Measurements from ENCODE around the gene B3GNT3.
A peak's percentile ranks its signal among the peaks of the same experiment; 100 is the strongest.
"Not testable (repeated sequence)": the region's sequence is repeated elsewhere in the genome, so short reads cannot be mapped to it uniquely, and the experiment has no call there.

Gene B3GNT3

DNA sequence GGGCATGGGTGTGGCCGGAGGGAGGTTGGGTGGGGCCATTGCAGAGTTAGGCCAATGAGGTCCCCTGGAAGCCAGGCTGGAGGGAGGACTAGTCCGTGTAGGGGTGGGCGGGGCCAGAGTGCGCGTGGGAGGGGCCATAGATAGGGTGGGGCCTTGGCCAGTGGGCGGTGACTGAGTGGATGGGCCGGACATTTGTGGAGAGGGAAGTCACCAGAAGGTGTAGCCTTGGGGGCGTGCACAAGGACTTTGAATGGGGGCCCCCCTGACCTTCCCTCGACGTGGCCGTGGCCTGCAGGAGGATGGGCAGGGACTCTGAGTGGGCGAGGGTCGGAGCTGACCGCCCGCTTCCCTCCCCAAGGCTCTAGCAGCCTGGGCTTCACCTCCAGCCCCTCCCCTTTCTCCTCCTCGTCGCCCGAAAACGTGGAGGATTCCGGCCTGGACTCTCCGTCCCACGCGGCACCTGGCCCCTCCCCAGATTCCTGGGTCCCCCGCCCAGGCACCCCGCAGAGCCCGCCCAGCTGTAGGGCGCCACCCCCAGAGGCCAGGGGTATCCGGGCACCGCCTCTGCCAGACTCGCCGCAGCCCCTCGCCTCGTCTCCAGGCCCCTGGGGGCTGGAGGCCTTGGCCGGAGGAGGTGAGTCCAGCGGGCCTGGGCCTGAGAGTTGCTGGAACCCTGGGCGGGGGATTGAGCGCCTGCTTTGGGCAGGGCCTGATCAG is 16.5 kb upstream of the B3GNT3 start:
- Histone ChIP-seq H3K9ac (ENCODE audit: low read depth, low read length) (peak overlapping the region; percentile 44; the same call in 1 of the 2 replicates), H3K9me3 (ENCODE audit: control insufficient read depth, insufficient read depth, low read length) (no peaks in the 10 kb centered on the region), H3K4me1 (ENCODE audit: insufficient read depth, low read length) (no peaks in the 10 kb centered on the region), H3K36me3 (ENCODE audit: insufficient read depth, low read length) (no peaks in the 10 kb centered on the region)

DNA sequence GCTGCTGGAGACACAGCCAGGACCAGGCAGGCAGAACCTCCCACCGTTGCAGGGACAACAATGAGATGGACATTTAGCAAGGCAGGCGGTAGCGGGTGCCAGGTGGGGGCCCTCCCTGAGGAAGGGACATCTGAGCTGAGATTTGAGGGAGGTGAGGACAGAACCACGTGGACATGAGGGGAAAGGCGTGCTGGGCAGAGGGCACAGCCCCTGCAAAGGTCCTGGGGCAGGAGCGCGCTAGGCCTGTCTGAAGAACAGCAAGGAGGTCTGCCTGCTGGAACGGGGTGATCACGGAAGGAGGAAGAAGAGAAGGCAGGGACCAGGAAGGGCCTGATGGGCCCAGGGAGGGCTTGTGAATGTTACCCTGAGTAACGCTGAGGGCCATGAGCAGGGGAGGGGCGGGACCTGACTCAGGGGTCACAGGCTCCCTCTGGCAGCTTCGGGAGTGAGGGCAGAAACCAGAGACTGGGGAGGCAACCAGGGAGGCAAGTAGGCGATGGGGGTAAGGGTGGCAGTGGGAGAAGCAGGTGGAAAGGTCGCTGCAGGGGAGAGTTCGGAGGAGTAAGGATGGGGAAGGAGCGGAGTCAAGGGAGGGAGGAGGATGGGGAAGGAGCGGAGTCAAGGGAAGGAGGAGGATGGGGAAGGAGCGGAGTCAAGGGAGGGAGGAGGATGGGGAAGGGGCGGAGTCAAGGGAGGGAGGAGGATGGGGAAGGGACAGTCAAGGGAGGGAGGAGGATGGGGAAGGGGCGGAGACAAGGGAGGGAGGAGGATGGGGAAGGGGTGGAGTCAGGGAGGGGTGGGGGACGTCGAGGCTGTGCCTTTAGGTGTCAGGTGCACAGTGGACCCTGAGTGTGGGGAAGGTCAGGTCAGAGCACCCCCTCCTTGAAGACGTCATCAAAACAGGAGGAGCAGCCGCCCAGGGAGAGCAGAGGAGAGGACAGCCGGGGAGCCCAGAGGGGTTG is 15.7 kb upstream of the B3GNT3 start:
- H3K36me3 ChIP-seq (ENCODE audit: insufficient read depth, low read length): no peaks in the 10 kb centered on the region
- H3K9ac ChIP-seq (ENCODE audit: low read depth, low read length): peak overlapping the region; percentile 44; the same call in 1 of the 2 replicates
- no peaks in the 10 kb centered on the region for H3K9me3 ChIP-seq (ENCODE audit: control insufficient read depth, insufficient read depth, low read length)
- peaks cover 3% of the 10 kb centered on the region; the same call in 1 of the 2 replicates for H3K4me1 ChIP-seq (ENCODE audit: insufficient read depth, low read length)

DNA sequence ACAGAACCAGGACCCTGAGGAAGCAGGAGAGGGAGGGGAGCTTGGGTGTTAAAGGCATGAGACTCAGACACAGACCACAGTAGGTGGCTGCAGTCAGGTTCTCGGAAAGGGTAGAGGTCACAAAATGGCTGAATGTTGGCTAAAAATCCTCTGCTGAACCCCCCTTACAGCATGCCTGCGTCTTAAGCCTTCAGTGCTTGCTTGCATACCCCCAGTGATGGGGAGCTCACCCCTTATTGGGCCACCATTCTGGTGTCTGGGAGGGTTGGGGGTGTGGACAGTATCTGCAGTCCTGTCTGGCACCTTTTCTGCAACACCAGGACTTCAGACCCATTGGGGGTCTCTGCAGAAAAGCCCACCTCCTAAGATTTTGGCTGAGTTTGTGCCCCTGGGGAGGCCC is 14.2 kb upstream of the B3GNT3 start:
- Histone ChIP-seq H3K9ac (ENCODE audit: low read depth, low read length) (no peak overlapping the region), H3K9me3 (ENCODE audit: control insufficient read depth, insufficient read depth, low read length) (no peaks in the 10 kb centered on the region), H3K4me1 (ENCODE audit: insufficient read depth, low read length) (peaks cover 3% of the 10 kb centered on the region; the same call in 1 of the 2 replicates), H3K36me3 (ENCODE audit: insufficient read depth, low read length) (no peaks in the 10 kb centered on the region)

DNA sequence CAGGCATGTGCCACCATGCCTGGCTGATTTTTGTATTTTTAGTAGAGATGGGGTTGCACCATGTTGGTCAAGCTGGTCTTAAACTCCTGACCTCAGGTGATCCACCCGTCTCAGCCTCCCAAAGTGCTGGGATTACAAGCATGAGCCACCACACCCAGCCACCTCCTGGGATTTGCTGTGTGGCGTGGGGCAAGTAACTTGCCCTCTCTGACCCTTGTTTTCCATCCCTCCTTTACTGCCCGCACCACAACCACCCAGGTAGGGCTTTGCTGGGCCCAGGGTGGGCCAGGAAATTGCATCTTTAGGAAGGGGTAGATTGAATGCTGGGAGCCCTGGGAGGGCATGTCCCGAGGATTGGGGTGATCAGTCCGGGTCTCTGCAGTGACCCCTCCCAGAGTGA is 11.2 kb upstream of the B3GNT3 start:
- H3K9me3 ChIP-seq (ENCODE audit: control insufficient read depth, insufficient read depth, low read length); H3K4me1 ChIP-seq (ENCODE audit: insufficient read depth, low read length); H3K36me3 ChIP-seq (ENCODE audit: insufficient read depth, low read length); H3K9ac ChIP-seq (ENCODE audit: low read depth, low read length): not testable (repeated sequence)

DNA sequence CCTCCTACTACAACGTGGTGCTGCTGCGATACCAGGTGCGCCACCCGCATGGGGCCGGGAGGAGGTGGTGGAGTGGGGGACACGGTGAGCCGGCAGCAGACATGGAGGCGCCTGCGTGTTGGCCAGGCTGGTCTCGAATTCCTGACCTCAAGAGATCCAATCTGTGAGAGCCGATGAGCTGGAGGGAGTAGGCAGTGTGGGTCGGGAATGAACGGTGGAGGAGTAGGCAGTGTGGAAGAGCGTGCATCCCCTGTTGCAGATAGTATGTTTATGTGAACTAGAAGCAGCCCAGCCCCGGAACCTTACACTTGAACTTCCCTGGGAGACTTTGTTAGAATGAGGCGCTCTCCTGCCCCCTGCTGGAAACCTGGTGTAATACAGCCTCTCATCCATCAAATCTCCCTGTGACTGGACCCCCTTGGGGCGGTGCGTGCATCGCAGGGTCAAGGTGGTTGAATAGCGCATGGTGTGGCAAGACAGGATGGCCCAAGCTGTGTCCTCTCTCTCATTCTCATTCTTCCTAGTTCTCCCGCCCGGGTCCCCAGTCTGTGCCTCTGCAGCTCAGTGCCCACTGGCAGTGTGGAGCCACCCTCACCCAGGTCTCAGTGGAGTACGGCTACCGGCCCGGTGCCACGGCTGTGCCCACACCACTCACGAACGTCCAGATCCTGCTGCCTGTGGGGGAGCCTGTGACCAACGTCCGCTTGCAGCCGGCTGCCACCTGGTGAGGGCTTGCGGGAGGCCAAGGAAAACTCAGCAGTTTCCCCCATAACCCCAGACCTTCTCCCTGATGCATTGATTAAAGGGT is 10.5 kb upstream of the B3GNT3 start:
- no peaks in the 10 kb centered on the region for H3K9me3 ChIP-seq (ENCODE audit: control insufficient read depth, insufficient read depth, low read length)
- peaks cover 3% of the 10 kb centered on the region; the same call in 1 of the 2 replicates for H3K4me1 ChIP-seq (ENCODE audit: insufficient read depth, low read length)
- no peaks in the 10 kb centered on the region for H3K36me3 ChIP-seq (ENCODE audit: insufficient read depth, low read length)
- H3K9ac ChIP-seq (ENCODE audit: low read depth, low read length): no peak overlapping the region

DNA sequence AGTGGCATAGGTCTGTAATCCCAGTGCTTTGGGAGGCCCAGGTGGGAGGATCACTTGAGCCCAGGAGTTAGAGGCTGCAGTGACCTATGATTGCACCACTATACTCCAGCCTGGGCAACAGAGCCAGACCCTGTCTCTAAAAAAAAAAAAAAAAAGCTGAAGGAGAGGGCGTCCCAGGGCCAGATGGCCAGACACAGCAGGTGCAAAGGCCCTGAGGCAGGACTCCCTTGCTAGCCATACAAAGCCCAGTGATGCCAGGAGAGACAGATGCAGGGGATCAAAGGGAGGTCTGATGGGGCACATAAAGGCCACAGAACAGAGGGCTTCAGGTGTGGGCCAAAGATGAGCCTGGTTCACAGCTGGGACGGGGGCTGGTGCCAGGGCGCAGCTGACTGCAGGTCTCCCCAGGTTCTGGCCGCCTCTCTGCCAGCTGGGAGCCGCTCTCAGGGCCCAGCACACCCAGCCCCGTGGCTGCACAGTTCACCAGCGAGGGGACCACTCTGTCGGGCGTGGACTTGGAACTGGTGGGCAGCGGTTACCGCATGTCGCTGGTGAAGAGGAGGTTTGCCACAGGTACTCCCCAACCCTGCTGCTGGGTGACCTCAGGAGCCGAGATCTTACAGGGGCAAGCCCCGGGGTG is 7.5 kb upstream of the B3GNT3 start:
- no peak overlapping the region for H3K9ac ChIP-seq (ENCODE audit: low read depth, low read length)
- H3K4me1 ChIP-seq (ENCODE audit: insufficient read depth, low read length): peaks cover 7% of the 10 kb centered on the region; the same call in 1 of the 2 replicates
- H3K9me3 ChIP-seq (ENCODE audit: control insufficient read depth, insufficient read depth, low read length): no peaks in the 10 kb centered on the region
- no peaks in the 10 kb centered on the region for H3K36me3 ChIP-seq (ENCODE audit: insufficient read depth, low read length)

DNA sequence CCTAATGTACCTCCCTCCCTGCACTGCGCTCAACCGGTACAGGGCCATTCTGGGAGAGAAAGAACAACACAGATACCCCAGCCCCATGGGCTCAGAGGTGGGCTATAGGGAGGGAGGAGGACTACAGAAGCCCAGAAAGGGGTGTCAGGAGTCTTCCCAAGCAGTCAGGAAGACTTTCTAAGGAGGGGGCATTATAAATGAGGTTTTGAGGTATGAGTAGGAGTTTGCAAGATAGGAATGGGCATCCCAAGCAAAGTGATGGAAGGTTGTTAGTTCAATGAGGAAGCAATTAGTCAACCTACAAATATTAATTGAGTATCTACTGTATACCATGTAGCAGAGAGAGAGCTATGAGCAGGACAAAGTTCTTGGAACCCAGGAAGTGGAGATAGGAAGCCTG is 6.3 kb upstream of the B3GNT3 start:
- Histone ChIP-seq H3K9me3 (ENCODE audit: control insufficient read depth, insufficient read depth, low read length) (no peaks in the 10 kb centered on the region), H3K9ac (ENCODE audit: low read depth, low read length) (no peak overlapping the region), H3K4me1 (ENCODE audit: insufficient read depth, low read length) (peaks cover 7% of the 10 kb centered on the region; the same call in 1 of the 2 replicates), H3K36me3 (ENCODE audit: insufficient read depth, low read length) (no peaks in the 10 kb centered on the region)

DNA sequence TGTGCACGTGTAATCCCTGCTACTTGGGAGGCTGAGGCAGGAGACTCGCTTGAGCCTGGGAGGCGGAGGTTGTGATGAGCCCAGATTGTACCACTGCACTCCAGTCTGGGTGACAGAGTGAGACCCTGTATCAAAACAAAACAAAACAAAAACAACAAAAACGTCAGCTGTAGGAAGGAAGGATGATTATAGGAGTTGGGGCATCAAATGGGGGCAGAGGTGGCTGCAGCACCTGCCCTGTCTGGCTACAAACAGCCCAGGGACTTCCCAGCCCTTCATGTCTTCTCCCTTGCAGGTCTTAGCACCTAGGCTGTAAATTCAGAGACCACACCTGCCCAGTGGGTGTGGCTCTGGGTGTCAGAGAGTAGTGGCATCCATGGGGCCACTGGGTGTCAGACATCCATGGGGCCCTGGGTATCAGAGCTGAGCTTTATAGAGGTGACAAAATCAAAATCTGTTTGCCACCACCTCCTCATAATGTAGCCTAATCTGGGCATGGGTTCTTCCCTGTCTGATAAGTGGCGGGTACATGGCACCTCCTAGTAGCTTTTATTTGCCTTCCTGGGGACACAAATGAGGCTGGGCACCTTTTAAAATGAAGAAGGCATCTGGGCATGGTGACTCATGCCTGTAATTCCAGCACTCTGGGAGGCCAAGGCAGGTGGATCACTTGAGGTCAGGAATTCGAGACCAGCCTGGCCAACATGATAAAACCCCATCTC is 4.7 kb upstream of the B3GNT3 start:
- H3K36me3 ChIP-seq (ENCODE audit: insufficient read depth, low read length): no peaks in the 10 kb centered on the region
- H3K9me3 ChIP-seq (ENCODE audit: control insufficient read depth, insufficient read depth, low read length): no peaks in the 10 kb centered on the region
- H3K9ac ChIP-seq (ENCODE audit: low read depth, low read length): no peak overlapping the region
- H3K4me1 ChIP-seq (ENCODE audit: insufficient read depth, low read length): 0 out of 2 replicates have a peak, but pooled peaks cover 4% of the 10 kb centered on the region

DNA sequence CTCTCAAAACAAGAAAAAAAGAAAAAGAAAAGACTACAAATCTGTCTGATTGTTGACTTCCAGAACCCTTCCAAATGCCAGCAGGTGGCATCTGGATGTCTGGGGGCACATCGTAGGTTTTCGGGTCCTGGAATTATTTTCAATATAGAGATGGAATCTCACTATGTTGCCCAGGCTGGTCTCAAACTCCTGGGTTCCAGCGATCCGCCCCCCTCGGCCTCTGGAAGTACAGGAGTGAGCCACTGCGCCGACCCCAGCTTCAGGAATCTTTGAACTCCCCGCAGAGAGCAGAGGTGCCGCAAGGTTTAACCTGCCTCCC is 567 bp upstream of the B3GNT3 start:
- H3K36me3 ChIP-seq (ENCODE audit: insufficient read depth, low read length): no peaks in the 10 kb centered on the region
- H3K4me1 ChIP-seq (ENCODE audit: insufficient read depth, low read length): 0 out of 2 replicates have a peak, but pooled peaks cover 4% of the 10 kb centered on the region
- no peaks in the 10 kb centered on the region for H3K9me3 ChIP-seq (ENCODE audit: control insufficient read depth, insufficient read depth, low read length)
- H3K9ac ChIP-seq (ENCODE audit: low read depth, low read length): peak overlapping the region; percentile 61; the same call in 1 of the 2 replicates

DNA sequence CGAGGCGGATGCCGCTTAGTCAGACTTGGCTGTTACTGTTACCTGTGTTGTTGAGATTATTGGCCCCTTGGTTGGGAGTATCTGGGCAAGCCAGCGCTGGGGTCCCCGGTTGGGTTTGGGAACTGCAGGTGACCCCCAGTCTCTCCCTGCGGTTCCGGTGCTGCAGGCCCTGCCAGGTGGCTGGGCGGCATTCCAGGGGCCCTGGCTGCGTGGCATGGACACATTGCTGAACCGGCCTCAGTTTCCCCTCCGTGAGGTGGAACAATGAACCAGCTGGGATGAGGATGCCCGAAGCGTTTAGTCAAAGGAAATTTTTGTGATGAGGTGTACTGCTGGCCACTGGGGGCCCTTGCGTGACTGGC is 538 bp downstream of the B3GNT3 start:
- no peaks in the 10 kb centered on the region for H3K36me3 ChIP-seq (ENCODE audit: insufficient read depth, low read length)
- H3K9me3 ChIP-seq (ENCODE audit: control insufficient read depth, insufficient read depth, low read length): no peaks in the 10 kb centered on the region
- peak overlapping the region; percentile 61 for H3K9ac ChIP-seq (ENCODE audit: low read depth, low read length)
- H3K4me1 ChIP-seq (ENCODE audit: insufficient read depth, low read length): 0 out of 2 replicates have a peak, but pooled peaks cover under 1% of the 10 kb centered on the region

DNA sequence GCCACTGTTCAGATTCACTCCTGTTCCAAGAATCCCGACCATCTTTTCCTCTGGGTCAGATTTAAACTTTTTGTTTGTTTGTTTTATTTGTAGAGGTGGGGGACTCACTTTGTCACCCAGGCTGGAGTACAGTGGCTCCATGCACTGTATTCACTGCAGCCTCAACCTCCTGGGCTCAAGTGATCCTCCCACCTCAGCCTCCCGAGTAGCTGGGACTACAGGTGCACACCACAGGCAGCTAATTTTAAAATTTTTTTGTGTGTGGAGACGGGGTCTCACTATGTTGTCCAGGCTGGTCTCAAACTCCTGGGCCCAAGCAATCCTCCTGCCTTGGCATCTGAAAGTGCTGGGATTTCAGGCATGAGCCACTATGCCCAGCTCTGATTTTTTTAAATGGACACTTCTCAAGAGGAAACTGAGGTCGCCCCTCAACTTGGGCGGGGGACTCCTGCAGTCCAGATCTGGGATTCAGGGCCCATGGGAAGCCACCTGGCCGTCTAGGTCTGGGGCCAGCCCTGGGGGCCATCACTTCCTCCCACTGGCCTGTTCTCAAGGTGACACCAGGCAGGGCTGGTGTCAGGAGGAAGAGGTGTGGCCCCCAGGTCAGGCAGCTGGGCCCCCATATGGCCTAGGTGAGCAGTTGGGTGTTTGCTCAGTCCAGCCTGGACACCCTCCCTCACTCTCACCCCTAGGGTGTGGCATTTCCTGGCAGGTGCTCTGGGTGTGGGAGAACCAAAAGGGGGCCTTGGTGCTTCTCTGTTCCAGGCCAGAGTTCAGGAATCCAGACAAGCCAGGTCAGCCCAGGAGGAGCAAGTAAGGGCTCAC is 1.3 kb downstream of the B3GNT3 start:
- Histone ChIP-seq H3K9ac (ENCODE audit: low read depth, low read length) (no peak overlapping the region; the same call in 1 of the 2 replicates), H3K36me3 (ENCODE audit: insufficient read depth, low read length) (no peaks in the 10 kb centered on the region), H3K9me3 (ENCODE audit: control insufficient read depth, insufficient read depth, low read length) (no peaks in the 10 kb centered on the region), H3K4me1 (ENCODE audit: insufficient read depth, low read length) (no peaks in the 10 kb centered on the region)

DNA sequence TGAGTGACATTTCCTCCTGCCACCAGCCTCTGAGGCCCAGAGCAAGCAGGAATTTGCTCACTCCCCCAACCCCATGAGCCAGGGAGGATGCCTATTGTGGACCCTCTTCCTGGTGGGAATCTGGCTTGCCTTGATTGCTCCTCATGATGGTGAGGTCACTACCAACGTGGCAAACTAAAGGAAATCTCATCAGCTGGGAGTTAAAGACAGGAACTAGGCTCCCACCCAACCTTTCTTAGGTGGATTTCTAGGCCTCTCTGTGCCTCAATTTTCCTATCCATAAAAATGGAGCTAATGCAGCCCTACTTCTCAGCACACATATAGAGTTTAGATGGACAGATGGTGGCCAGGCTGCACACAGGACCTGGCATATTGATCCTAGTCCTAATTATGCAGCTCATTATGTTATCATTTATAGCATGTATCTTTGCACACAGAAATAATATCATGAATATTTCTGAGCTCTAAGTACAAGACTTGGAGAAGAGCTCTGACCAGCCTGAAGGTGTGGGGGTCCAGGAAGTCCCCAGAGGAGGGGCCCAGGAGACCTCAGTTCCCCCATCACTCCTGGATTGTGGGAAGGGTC is 2.0 kb downstream of the B3GNT3 start:
- Histone ChIP-seq H3K4me1 (ENCODE audit: insufficient read depth, low read length) (no peaks in the 10 kb centered on the region), H3K9ac (ENCODE audit: low read depth, low read length) (no peak overlapping the region), H3K9me3 (ENCODE audit: control insufficient read depth, insufficient read depth, low read length) (no peaks in the 10 kb centered on the region), H3K36me3 (ENCODE audit: insufficient read depth, low read length) (no peaks in the 10 kb centered on the region)
